Endometrial microvascular endothelial cells (primary cell): ENCODE data around the gene CES2. TPM values are rescaled to one million over a fixed set of nuclear protein-coding genes. Genes with fewer than 3 reads are reported as not detected.

Source experiments
- in situ Hi-C: cut with HindIII; loops from 2 replicates; pipeline ENCODE4 v1.10.0; 2017; ENCODE audit warnings: low sequenced_read_pairs, low pct_unique_long_range_greater_than_20kb; ENCODE audit errors: inconsistent ontology term
- total RNA-seq: library from RNA; depleted of rRNA; stranded (reverse); fragments of >200 nt; gene quantifications from one replicate; pipeline ENCODE4 v1.2.3, GENCODE V29; 2015; ENCODE audit errors: inconsistent ontology term

The CES2 gene
- total RNA-seq, 1 donor from 2014 or later, result 43.9 TPM

DNA sequence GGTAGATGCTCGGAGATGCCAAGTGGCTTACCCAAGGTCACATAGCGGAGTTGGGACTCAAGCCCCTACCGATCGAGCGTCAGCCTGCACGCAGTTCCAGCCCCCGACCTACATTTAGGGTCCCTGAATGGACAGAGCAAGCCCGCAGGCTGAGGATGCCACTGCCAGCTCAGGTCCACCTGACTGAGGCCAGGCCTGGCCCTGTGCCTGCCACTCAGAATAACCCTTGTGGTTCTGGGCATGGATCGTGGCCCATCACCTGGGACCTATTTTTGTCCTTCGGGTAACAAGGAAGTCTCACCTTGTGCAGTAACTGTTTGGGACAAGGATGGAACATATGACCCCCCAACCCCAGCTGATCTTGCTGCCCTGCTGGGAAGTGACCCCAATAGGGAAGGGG is 33.7 kb upstream of the CES2 start:
- in situ Hi-C loops, result no loop called here

- in situ Hi-C loops, result no loop called here
These were observed 32.4 kb upstream of the CES2 start for GRCh38 chr16:66902648-66903543.

DNA sequence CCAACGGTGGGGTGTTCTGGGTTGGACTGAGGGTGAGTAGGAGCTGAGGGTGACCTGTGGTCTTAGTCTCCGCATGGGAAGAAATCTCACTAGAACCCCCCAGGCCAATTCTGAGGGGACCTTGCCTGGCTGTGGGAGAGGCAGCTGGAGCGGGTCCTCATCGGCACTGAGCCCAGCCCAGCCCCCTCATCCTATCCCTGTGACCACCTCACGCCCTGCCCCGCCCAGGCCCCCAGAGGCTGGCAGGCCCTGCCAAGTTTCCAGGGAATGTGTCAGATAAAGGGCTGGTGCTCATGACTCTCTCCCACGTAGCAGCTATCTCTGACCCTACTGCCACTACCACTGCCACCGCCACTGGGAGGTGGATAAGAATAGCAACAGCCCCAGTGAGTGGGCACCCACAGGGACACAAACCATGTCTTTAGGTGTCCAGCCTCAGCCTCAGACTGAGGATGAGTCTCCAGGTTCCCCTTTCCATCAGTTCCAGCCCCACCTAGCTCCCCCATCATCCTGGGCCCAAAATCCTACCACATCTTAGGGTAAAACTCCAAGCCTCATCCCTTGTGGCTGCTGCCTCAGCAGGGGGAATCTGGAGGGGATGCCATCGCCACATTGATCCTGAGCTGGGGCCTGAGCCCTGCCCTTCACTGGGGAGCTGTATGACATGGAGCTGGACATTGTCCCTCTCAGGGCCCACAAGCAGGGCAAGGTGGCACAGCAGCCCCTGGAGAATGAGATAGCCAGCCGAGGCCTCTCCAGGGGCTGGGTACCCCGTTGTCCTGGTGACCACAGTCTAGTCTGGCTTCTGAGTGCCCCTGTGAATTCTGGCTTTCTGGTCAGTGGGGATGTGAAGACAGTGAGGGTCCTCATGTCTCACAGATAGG is 31.5 kb upstream of the CES2 start:
- in situ Hi-C loops, result no loop called here

- in situ Hi-C loops, result no loop called here
These were observed 30.9 kb upstream of the CES2 start for GRCh38 chr16:66904428-66904845.

DNA sequence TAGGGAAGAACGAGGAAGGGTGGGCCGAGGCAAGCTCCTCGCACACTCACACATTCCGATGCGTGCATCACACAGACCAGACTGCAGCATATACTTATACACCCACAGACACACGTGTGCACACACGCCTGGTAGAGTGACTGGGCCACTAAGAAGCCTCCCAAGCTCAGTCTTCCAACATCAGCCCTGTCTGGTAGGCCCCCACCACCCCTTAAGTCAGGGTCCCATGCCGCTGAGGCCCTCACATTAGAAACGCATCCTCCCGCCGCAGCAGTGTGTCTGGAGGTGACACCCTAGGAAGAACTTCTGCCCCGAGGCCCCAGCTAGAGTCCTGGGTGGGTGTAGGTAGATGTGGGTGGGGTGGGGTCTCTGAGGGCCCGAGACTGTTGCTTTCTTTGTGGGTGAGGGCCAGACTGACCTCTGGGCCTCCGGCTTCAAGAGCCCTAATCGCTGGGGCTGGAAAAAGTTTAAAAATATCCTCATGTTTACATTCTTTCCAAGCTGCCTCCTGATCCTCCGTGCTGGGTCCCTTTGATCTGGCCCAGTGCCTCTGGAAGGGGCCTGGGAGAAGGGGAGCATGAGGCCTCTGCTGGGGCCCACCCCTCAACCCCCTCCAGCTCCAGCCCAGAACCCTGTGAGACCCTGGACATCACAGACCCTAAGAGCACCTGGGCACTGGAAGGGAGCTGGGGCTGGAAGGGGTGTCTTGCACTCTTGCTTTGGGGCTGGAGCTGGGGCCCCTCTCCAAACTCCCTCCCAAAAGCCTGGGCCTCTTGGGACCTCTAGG is 30.3 kb upstream of the CES2 start:
- in situ Hi-C loops, result no loop called here

- in situ Hi-C loops, result no loop called here
These were observed 29.4 kb upstream of the CES2 start for GRCh38 chr16:66905633-66906539.

DNA sequence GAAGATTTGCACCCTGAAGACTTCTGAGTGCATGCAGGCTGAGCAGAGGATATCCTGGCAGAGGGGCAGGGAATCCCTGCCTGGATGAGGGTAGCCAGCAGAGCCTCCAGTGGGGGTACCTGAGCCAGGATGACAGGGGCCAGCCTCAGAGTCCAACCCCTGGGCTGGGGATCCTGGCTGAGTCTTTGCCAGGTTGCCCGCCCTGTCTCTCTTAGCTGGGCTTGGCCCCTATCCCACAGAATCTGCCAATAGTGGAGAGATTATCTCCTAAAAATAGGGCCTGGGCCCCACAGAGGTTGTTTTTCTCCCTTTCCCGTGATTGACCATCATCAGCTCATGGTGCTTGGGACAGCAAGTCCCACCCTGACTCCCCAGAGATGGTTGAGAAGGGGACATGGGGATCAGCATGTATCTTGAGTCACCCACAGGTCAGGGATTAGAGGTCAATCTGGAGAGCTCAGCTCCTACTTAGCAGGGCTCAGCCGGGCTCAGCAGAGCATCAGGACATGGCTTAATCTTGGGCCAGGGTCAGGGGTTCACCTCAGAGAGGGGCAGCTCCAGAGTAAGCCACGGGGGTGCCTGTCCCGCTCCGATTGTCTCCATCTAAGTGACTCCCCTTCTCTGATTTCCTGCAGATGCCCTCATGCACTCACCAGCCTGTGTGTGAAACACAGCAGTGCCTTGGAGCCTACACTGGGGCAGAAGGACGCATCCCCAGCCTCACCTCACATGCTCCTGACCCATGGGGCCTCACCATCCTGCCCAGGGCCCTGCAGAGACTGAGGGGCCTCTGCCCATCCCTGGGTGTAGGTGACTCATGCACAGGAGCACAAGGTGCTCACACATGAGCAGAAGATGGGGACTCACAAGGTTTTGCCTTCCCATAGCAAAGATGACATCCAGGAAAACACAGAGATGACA is 28.1 kb upstream of the CES2 start:
- in situ Hi-C loops, result no loop called here

GRCh38 chr16:66908116-66908515 is 27.2 kb upstream of the CES2 start:
- in situ Hi-C loops, result no loop called here

DNA sequence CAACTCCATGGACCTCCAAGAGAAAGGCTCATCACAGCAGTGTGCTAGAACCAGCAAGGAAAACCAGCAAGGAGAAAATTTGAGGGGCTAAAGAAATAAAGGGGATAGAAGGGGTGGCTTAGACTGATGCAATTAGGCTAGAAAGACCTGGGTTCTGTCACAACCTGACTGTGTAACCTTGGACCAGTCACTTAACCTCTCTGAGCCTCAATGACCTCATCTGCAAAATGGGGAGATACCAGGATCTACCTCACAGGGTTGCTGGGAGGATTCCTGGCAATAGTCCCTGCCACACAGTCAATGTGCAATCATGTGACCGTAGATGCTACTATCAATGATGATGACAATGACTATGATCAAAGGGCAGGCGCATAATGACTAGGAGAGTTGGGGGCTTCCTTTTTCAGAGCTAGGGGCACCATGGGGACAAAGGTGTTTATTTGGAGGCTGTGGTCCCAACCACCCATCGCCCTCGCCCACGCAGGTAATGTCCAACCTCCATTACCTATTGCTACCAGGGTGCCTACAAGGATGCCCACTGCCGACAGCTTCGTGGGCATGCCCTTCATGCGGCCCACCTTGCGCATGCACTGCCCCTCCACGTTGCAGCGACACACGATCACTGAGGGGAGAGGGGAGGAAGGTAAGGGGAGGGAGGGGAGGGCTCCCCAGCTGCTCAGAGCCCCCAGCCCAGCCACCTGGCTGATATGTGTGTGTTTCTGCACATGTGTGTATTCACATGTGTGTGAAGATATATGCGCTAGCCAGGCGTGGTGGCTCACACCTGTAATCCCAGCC is 26.4 kb upstream of the CES2 start:
- in situ Hi-C loops, result no loop called here

GRCh38 chr16:66910175-66910940 is 25.0 kb upstream of the CES2 start:
- in situ Hi-C loops, result no loop called here

DNA sequence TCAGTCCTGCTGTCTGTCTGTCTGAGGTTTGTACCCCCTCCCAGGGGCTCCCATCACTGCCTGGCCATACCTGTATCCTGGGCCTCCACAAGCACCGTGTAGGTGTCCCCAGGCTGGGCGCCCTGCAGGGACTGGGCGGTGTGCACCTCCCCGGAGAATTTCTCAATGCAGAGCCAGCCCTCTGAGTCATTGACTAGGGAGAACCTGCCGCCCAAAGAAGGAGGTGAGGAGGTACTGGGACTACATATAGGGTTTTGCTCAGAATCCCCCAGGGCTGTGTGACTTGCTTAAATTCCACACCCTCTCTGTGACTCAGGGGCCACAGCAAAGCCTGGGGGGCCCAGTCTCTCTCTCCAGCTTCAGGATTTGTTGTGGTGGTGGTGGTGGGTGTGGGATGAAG is 24.2 kb upstream of the CES2 start:
- in situ Hi-C loops, result no loop called here

DNA sequence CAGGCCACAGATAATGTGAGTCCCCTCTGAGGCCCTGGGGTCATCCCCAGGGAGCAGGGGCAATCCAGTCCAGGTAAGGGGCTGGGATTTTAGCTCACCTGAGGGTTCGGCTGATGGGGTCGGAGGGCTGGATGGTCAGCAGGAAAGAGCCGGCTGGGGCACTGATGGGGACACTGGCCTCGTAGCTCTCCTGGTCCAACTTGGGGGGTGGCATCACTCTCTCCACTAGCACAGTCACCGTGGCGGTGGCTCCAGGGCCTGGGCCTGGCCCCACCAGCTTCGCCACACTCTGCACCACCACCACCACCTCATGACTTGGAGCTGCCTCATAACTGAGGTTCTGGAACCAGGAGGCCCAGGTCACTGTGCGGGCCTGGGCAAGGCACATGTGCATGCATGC is 23.5 kb upstream of the CES2 start:
- in situ Hi-C loops, result no loop called here

DNA sequence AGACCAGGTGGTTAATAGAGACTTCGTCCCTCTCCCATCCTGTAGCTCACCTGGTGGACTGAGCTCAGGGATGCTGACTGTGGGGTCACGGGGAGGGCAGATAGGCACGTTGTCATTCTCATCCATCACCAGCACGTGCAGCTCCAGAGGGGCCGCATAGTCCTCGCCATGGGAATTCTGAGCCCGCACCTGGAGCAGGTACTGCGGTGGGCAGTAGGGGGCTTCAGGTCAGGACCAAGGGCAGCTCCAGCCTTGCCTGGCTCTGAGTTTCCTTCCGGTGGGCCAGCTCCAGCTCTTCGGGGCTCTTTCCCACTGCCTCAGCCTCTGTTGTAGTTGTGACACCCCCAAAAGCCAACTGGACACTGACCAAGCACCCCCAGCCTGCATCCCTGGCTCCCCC is 22.2 kb upstream of the CES2 start:
- in situ Hi-C loops, result no loop called here

GRCh38 chr16:66913711-66914110 is 21.6 kb upstream of the CES2 start:
- in situ Hi-C loops, result no loop called here

DNA sequence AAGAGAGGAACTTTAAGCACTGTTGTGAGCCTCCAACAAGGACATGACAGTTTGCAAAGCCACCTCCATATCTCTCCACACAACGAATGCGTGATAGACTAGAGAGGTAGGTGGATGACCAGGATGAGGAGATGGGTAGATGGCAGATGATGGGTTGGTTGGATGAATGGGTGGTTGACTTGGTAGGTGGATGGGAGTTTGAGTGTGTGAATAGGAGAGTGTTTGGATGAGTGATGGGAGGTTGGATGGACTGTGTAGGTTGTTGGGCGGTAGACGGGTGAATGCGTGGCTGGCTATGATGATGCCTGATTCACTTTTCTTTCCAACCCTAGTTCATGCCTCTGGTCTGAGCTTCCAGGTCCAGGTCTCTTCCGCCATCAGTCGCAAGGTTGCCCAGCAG is 20.8 kb upstream of the CES2 start:
- in situ Hi-C loops, result no loop called here

GRCh38 chr16:66915041-66915440 is 20.3 kb upstream of the CES2 start:
- in situ Hi-C loops, result no loop called here
